HCT116 (cell line): Measurements from ENCODE around the gene ZEB2. TPM values are rescaled to one million over a fixed set of nuclear protein-coding genes. Genes with fewer than 3 reads are reported as not detected.

Experiments
- ATAC-seq: fragments of 200-7000 bp; cut with Tn5 transposase; 2 replicates; pipeline ENCODE4 v1.9.1; 2020; ENCODE audit warnings: mild to moderate bottlenecking, moderate library complexity
- BruUV-seq: library from RNA; stranded (reverse); fragments of 400-500 nt; replicated peaks from 2 replicates; lab custom pipeline; 2021; lab: Mats Ljungman, UMichigan
- CTCF ChIA-PET: fragments of 300-600 bp; sonication (Branson Sonifier 250); formaldehyde crosslinking; loops from one replicate; lab custom pipeline; 2021; ENCODE audit warnings: antibody characterized with exemption; lab: Charles Lee
- POLR2A ChIA-PET: fragments of 300-600, 350-600 bp; sonication (Branson Sonifier 250); formaldehyde crosslinking; loops from one replicate; lab custom pipeline; 2021; ENCODE audit warnings: antibody characterized with exemption; lab: Charles Lee
- RAD21 ChIA-PET, 2 experiments: fragments of 300-600 bp; sonication (Branson Sonifier 250); formaldehyde crosslinking; loops; one replicate each; lab custom pipeline; 2023; ENCODE audit warnings: low total read pairs in 2 of 2; ENCODE audit not compliant: uncharacterized antibody in 2 of 2, unreplicated experiment in 2 of 2, low non-redundant PET in 1 of 2; lab: Charles Lee
- DNase-seq: peaks from one replicate; pipeline ENCODE4 v3.0.0-alpha.2; 2010; ENCODE audit warnings: low read depth, low spot score
- H2AFZ ChIP-seq: fragments of 200-600 bp; shearing (Covaris generic), sonication (generic); 2 replicates; pipeline ENCODE4 v1.6.1; 2017; ENCODE audit warnings: low read depth, mixed run types, mixed read lengths, antibody characterized with exemption, low read length; ENCODE audit not compliant: poor library complexity, severe bottlenecking
- H3K27ac ChIP-seq: 2 replicates; pipeline ENCODE4 v1.5.1; 2012; ENCODE audit warnings: low read depth, low read length
- H3K27me3 ChIP-seq: fragments of 200-600 bp; sonication (generic); 2 replicates; pipeline ENCODE4 v1.6.1; 2016; ENCODE audit warnings: mixed run types, low read length, mixed read lengths; ENCODE audit not compliant: insufficient read depth
- H3K36me3 ChIP-seq, 2 experiments: fragments of 200-500 bp in 1 of 2; fragments of 200-600 bp in 1 of 2; sonication (Bioruptor generic) in 1 of 2; sonication (generic) in 1 of 2; 2 replicates each; pipeline versions ENCODE4 v1.5.1 to v1.6.1; 2014 to 2016; ENCODE audit warnings: low read length in 2 of 2, inconsistent platforms in 1 of 2, mixed read lengths in 1 of 2, mixed run types in 1 of 2; ENCODE audit not compliant: insufficient read depth in 2 of 2, control insufficient read depth in 1 of 2
- H3K4me1 ChIP-seq, 2 experiments: fragments of 200-600 bp in 1 of 2; sonication (generic) in 1 of 2; 2 replicates each; pipeline versions ENCODE4 v1.5.1 to v1.6.1; 2012 to 2017; ENCODE audit warnings: low read length in 2 of 2, inconsistent platforms in 1 of 2, mild to moderate bottlenecking in 1 of 2, mixed read lengths in 1 of 2, mixed run types in 1 of 2, moderate library complexity in 1 of 2; ENCODE audit not compliant: insufficient read depth in 2 of 2, control insufficient read depth in 1 of 2
- H3K4me2 ChIP-seq: fragments of 200-600 bp; sonication (generic); 2 replicates; pipeline ENCODE4 v1.6.1; 2017; ENCODE audit warnings: mixed run types, low read length, mixed read lengths
- H3K4me3 ChIP-seq, 2 experiments: fragments of 200-600 bp in 1 of 2; sonication (generic) in 1 of 2; replicated peaks in 1 of 2; 2 replicates each; pipeline ENCODE4 v1.5.1; 2011 to 2016; ENCODE audit warnings: low read length in 2 of 2, control low read depth in 1 of 2, low read depth in 1 of 2, mild to moderate bottlenecking in 1 of 2, mixed read lengths in 1 of 2, mixed run types in 1 of 2
- H3K79me2 ChIP-seq: fragments of 200-600 bp; sonication (generic); 2 replicates; pipeline ENCODE4 v1.6.1; 2017; ENCODE audit warnings: mild to moderate bottlenecking, mixed run types, low read length, moderate library complexity, mixed read lengths; ENCODE audit not compliant: insufficient read depth
- H3K9ac ChIP-seq: fragments of 200-600 bp; sonication (generic); 2 replicates; pipeline ENCODE4 v1.6.1; 2016; ENCODE audit warnings: low read length, mixed read lengths
- H3K9me2 ChIP-seq: fragments of 200-600 bp; sonication (generic), shearing (Covaris generic); 2 replicates; pipeline ENCODE4 v1.6.1; 2017; ENCODE audit warnings: mixed run types, mild to moderate bottlenecking, moderate library complexity; ENCODE audit not compliant: insufficient read depth
- H3K9me3 ChIP-seq, 2 experiments: fragments of 200-500 bp in 1 of 2; fragments of 200-600 bp in 1 of 2; sonication (Bioruptor generic) in 1 of 2; sonication (generic) in 1 of 2; 2 replicates each; pipeline ENCODE4 v1.6.1; 2014 to 2017; ENCODE audit warnings: low read length in 2 of 2, mixed read lengths in 2 of 2, inconsistent platforms in 1 of 2, low read depth in 1 of 2, mild to moderate bottlenecking in 1 of 2, mixed run types in 1 of 2, moderate library complexity in 1 of 2; ENCODE audit not compliant: control insufficient read depth in 1 of 2, insufficient read depth in 1 of 2
- H4K20me1 ChIP-seq: fragments of 200-600 bp; sonication (generic), shearing (Covaris generic); 2 replicates; pipeline ENCODE4 v1.6.1; 2017; ENCODE audit warnings: mixed run types, mild to moderate bottlenecking, moderate library complexity; ENCODE audit not compliant: insufficient read depth
- EGR1 ChIP-seq: IDR thresholded peaks from 2 replicates; pipeline ENCODE4 v1.6.1; 2012; ENCODE audit warnings: low read depth
- ELF1 ChIP-seq: IDR thresholded peaks from 2 replicates; pipeline ENCODE4 v1.6.1; 2012; ENCODE audit warnings: low read depth, borderline replicate concordance
- EZH2 ChIP-seq: fragments of 200-600 bp; sonication (generic); IDR thresholded peaks from 2 replicates; pipeline ENCODE4 v1.6.1; 2017; ENCODE audit warnings: antibody characterized with exemption, mixed run types
- EZH2phosphoT487 ChIP-seq: fragments of 200-600 bp; IDR thresholded peaks from 2 replicates; pipeline ENCODE4 v1.6.1; 2018; ENCODE audit warnings: antibody characterized with exemption, borderline replicate concordance
- FOSL1 ChIP-seq: IDR thresholded peaks from 2 replicates; pipeline ENCODE4 v1.6.1; 2012; ENCODE audit warnings: low read depth
- POLR2A ChIP-seq: IDR thresholded peaks from 2 replicates; pipeline ENCODE4 v1.7.0; 2011; ENCODE audit warnings: borderline replicate concordance; ENCODE audit not compliant: insufficient read depth, insufficient read length; ENCODE audit errors: extremely low read depth
- POLR2AphosphoS5 ChIP-seq: IDR thresholded peaks from 2 replicates; pipeline ENCODE4 v1.6.1; 2011; ENCODE audit warnings: mild to moderate bottlenecking, low read depth, low read length, moderate library complexity
- RAD21 ChIP-seq: IDR thresholded peaks from 2 replicates; pipeline ENCODE4 v1.6.1; 2012; ENCODE audit warnings: low read depth, mild to moderate bottlenecking
- SIN3A ChIP-seq: IDR thresholded peaks from 2 replicates; pipeline ENCODE4 v1.6.1; 2012; ENCODE audit warnings: low read depth
- TCF7L2 ChIP-seq: IDR thresholded peaks from 2 replicates; pipeline ENCODE4 v1.7.0; 2011; ENCODE audit warnings: borderline replicate concordance, inconsistent platforms; ENCODE audit not compliant: insufficient read depth, insufficient read length; ENCODE audit errors: extremely low read depth
- YY1 ChIP-seq: IDR thresholded peaks from 2 replicates; pipeline ENCODE4 v1.6.1; 2011; ENCODE audit warnings: low read length, low read depth, moderate library complexity, mild to moderate bottlenecking; ENCODE audit not compliant: insufficient replicate concordance; ENCODE audit errors: extremely low read depth
- ZNF274 ChIP-seq: fragments of 200-500 bp; sonication (Bioruptor generic); IDR thresholded peaks from 2 replicates; pipeline ENCODE4 v1.6.1; 2014; ENCODE audit warnings: mild to moderate bottlenecking, low read depth, low read length, inconsistent platforms
- intact Hi-C: fragments of 100-400 bp; cut with micrococcal nuclease; formaldehyde crosslinking; loops from 2 replicates; pipeline ENCODE4 v1.10.0; 2022
- total RNA-seq: library from RNA; stranded (reverse); gene quantifications from one replicate; pipeline ENCODE4 v1.2.1, GENCODE V29; 2021; ENCODE audit not compliant: unreplicated experiment
- TF ChIP-seq, protein P1 (sequence below): IDR thresholded peaks from 2 replicates; pipeline ENCODE4 v1.6.1; 2012
- TF ChIP-seq, protein P2 (sequence below): IDR thresholded peaks from 2 replicates; pipeline ENCODE4 v1.6.1; 2012; ENCODE audit warnings: low read depth

The ZEB2 gene
- total RNA-seq, 1 experiment from 2014 or later = 0.81 TPM

GRCh38 chr2:144431392-144431783 lies 88.5 kb downstream of the ZEB2 start:
- intact Hi-C loops = no loop called here
- ATAC-seq (no peak), DNase-seq (no peak)
- Histone ChIP-seq H2AFZ (no peak overlapping the region), H3K9ac (no peak overlapping the region), H3K79me2 (no peaks in the 10 kb centered on the region), H3K27ac (no peak overlapping the region), H3K9me2 (no peaks in the 10 kb centered on the region), H3K4me2 (no peak overlapping the region), H4K20me1 (no peaks in the 10 kb centered on the region), H3K4me3 (no peak overlapping the region), H3K36me3 (no peaks in the 10 kb centered on the region), H3K4me1 (no peaks in the 10 kb centered on the region), H3K9me3 (no peaks in the 10 kb centered on the region), H3K27me3 (no peaks in the 10 kb centered on the region)
- POLR2A ChIA-PET = no interaction called here
- TF ChIP-seq YY1 (no peak), ZNF274 (no peak), EGR1 (no peak), POLR2AphosphoS5 (no peak)
- TF ChIP-seq, protein P1, sequence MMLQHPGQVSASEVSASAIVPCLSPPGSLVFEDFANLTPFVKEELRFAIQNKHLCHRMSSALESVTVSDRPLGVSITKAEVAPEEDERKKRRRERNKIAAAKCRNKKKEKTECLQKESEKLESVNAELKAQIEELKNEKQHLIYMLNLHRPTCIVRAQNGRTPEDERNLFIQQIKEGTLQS = no peak
- RAD21 ChIA-PET = no interaction called here
- no TSS peak for BruUV-seq
- CTCF ChIA-PET = no interaction called here

DNA sequence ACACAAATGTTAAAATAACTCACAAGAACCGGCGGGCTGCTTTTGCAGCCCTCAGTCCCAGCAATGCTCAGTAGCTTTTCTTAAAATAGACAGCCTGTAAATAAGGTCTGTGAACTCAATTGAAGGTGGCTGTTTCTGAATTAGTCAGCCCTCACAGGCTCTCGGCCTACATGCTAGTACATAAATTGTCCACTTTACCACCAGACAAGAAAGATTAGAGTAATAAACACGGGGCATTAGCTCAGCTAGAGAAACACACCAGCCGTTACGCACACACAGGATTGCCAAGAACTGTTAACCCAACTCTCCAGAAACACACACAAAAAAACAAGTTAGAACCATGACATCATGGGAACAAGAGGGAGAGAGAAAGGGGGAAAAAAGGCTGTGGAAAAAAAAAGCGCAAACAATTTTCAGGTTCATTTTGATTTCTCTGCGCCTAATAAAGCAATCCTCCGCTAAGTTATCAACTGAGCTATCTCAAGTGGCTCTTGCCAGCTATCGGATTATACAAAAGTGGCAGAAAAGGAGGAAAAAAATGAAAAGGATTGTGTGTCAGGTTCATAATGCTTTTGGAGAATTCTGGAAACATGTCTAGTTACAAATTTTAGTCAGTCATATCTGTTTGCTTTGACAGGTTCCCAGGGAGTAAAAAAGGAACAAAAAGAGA lies 89.1 kb downstream of the ZEB2 start:
- BruUV-seq = no TSS peak
- Histone ChIP-seq H2AFZ (no peak overlapping the region), H3K9me3 (no peaks in the 10 kb centered on the region), H3K9ac (no peak overlapping the region), H4K20me1 (no peaks in the 10 kb centered on the region), H3K27me3 (no peaks in the 10 kb centered on the region), H3K9me2 (no peaks in the 10 kb centered on the region), H3K4me2 (no peak overlapping the region), H3K4me1 (no peaks in the 10 kb centered on the region), H3K36me3 (no peaks in the 10 kb centered on the region), H3K4me3 (no peak overlapping the region), H3K79me2 (no peaks in the 10 kb centered on the region), H3K27ac (no peak overlapping the region)
- TF ChIP-seq TCF7L2 (no peak), EZH2 (no peak), SIN3A (no peak), EGR1 (no peak), ZNF274 (no peak), EZH2phosphoT487 (no peak), ELF1 (no peak), FOSL1 (no peak), YY1 (no peak), POLR2A (no peak), RAD21 (no peak)
- TF ChIP-seq, protein P2, sequence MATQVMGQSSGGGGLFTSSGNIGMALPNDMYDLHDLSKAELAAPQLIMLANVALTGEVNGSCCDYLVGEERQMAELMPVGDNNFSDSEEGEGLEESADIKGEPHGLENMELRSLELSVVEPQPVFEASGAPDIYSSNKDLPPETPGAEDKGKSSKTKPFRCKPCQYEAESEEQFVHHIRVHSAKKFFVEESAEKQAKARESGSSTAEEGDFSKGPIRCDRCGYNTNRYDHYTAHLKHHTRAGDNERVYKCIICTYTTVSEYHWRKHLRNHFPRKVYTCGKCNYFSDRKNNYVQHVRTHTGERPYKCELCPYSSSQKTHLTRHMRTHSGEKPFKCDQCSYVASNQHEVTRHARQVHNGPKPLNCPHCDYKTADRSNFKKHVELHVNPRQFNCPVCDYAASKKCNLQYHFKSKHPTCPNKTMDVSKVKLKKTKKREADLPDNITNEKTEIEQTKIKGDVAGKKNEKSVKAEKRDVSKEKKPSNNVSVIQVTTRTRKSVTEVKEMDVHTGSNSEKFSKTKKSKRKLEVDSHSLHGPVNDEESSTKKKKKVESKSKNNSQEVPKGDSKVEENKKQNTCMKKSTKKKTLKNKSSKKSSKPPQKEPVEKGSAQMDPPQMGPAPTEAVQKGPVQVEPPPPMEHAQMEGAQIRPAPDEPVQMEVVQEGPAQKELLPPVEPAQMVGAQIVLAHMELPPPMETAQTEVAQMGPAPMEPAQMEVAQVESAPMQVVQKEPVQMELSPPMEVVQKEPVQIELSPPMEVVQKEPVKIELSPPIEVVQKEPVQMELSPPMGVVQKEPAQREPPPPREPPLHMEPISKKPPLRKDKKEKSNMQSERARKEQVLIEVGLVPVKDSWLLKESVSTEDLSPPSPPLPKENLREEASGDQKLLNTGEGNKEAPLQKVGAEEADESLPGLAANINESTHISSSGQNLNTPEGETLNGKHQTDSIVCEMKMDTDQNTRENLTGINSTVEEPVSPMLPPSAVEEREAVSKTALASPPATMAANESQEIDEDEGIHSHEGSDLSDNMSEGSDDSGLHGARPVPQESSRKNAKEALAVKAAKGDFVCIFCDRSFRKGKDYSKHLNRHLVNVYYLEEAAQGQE = no peak
- RAD21 ChIA-PET = no interaction called here
- ATAC-seq (no peak), DNase-seq (no peak)
- POLR2A ChIA-PET = no interaction called here
- CTCF ChIA-PET = no interaction called here
- intact Hi-C loops = no loop called here
